ENCODE measurements around the gene PATZ1. TPM values are rescaled to one million over a fixed set of nuclear protein-coding genes. Genes with fewer than 3 reads are reported as not detected.

PATZ1 gene
- total and polyA plus RNA-seq, 3 donors from 2014 or later = 23.2 to 48.7 (median 38.1) TPM

DNA sequence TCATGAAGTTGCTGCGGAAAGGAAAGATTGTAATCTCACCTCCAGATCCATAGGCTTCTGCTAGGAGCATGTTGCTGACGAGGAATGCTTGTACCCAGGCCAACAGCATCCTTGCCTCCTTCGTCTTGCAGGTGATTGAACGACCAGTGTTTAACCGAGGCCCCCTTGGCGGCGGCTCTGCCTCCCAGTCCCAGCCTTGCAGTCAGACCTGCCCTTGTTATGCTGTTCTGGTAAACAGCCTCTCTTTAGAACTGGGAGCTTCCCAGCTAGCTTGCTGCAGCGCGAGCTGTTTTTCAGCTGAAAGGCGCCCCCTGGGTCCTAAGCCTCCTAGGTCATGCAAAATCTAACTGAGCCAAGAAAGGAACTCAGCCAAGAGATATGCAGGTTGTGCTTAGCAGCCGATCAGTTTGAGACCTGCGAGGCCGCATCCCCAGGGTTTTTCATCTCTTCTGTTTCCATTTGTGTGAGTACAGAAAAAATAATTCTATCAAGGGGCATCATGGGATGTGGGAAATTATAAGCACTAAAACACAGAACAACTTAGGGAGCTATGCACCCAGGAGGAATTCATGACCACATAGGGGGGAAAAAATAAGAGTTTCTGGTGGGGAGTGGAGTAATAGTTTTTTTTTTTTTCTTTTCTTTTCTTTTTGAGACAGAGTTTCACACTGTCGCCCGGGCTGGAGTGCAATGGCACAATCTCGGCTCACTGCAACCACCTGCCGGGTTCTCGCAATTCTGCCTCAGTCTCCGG, 53.7 kb downstream of the PATZ1 start, which contains the start of gene PIK3IP1:
Gene PIK3IP1, minus strand, starts transcription at position 253 of the 754 bp plus-strand sequence. Its CDS starts 144 bp downstream, at position 109.
- WGBS, 2 donors = 9 to 11% methylated on average over 19 of the region's 19 CpGs
- Histone ChIP-seq H3K4me3 (peak within 1 kb of the TSS; percentile 85 to 94), H3K9me3 (no peaks in the 10 kb centered on the region), H3K27me3 (no peaks in the 10 kb centered on the region), H3K4me1 (peaks cover 49% of the 10 kb centered on the region), H3K36me3 (ENCODE audit: low read depth, missing control alignments) (no peaks in the 10 kb centered on the region), H3K27ac (peak within 1 kb of the TSS; percentile 98 to 99)
- TF ChIP-seq, protein P1, sequence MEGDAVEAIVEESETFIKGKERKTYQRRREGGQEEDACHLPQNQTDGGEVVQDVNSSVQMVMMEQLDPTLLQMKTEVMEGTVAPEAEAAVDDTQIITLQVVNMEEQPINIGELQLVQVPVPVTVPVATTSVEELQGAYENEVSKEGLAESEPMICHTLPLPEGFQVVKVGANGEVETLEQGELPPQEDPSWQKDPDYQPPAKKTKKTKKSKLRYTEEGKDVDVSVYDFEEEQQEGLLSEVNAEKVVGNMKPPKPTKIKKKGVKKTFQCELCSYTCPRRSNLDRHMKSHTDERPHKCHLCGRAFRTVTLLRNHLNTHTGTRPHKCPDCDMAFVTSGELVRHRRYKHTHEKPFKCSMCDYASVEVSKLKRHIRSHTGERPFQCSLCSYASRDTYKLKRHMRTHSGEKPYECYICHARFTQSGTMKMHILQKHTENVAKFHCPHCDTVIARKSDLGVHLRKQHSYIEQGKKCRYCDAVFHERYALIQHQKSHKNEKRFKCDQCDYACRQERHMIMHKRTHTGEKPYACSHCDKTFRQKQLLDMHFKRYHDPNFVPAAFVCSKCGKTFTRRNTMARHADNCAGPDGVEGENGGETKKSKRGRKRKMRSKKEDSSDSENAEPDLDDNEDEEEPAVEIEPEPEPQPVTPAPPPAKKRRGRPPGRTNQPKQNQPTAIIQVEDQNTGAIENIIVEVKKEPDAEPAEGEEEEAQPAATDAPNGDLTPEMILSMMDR (IDR thresholded peaks at IDR 0.05) = peak; percentile 34 to 75 (median 57)
- peak; percentile 86 for TF ChIP-seq POLR2A (IDR thresholded peaks at IDR 0.05)
- peak; percentile 97 for DNase-seq
- intact Hi-C loops (cut with DNase I; ENCODE audit: low total_unique reads) = no loop called here

- no peaks in the 10 kb centered on the region for H3K9me3 ChIP-seq
- DNase-seq = no peak
- peak overlapping the region; percentile 85 to 94 for H3K4me3 ChIP-seq
- H3K27me3 ChIP-seq = no peaks in the 10 kb centered on the region
- TF ChIP-seq, protein P1 (IDR thresholded peaks at IDR 0.05) = no peak
- no peak for TF ChIP-seq POLR2A (IDR thresholded peaks at IDR 0.05)
- peak overlapping the region; percentile 98 to 99 for H3K27ac ChIP-seq
- H3K36me3 ChIP-seq (ENCODE audit: low read depth, missing control alignments) = no peaks in the 10 kb centered on the region
- peaks cover 44% of the 10 kb centered on the region for H3K4me1 ChIP-seq
- WGBS, 2 donors = 0 to 1% methylated on average over 20 of the region's 20 CpGs
- intact Hi-C loops (cut with DNase I; ENCODE audit: low total_unique reads) = no loop called here
These were observed 54.5 kb downstream of the PATZ1 start for GRCh38 chr22:31291481-31292235.

- 0 to 1% methylated on average over 37 to 75 of the region's 95 CpGs for WGBS, 2 donors
- intact Hi-C loops (cut with DNase I; ENCODE audit: low total_unique reads) = no loop called here
These were observed 55.4 kb downstream of the PATZ1 start for GRCh38 chr22:31290494-31291471.

DNA sequence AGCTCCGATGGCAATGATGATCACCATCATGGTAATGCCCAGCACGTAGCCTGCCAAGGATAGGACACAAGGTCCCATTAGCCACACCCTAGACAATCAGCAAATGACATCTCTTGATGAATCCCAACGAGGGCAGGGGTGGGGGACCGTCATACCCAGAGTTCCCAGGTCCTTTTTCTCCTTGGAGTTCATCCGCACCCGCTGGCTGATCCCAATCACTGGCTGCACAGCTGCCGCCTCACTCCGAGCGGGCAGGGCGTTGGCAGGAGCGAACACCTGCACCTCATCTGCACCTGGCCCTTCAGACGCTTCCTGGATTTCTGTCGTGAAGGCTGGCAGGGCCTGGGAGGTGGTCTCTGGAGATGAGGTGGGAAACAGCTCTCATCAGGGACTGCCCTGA, 56.8 kb downstream of the PATZ1 start:
- no peak for DNase-seq
- Histone ChIP-seq H3K27me3 (no peaks in the 10 kb centered on the region), H3K4me1 (peaks cover 37% of the 10 kb centered on the region), H3K4me3 (peak overlapping the region in 1 of 2 donors; percentile 94), H3K9me3 (no peaks in the 10 kb centered on the region), H3K36me3 (ENCODE audit: low read depth, missing control alignments) (no peaks in the 10 kb centered on the region), H3K27ac (peak overlapping the region; percentile 98 to 99)
- intact Hi-C loops (cut with DNase I; ENCODE audit: low total_unique reads) = no loop called here
- 46 to 66% methylated on average over 6 to 13 of the region's 13 CpGs for WGBS, 2 donors
- TF ChIP-seq, protein P1 (IDR thresholded peaks at IDR 0.05) = no peak
- TF ChIP-seq POLR2A (IDR thresholded peaks at IDR 0.05) = no peak

More at GRCh38 chr22:31290494-31291471, 55.4 kb downstream of the PATZ1 start:
- peak; percentile 90 for TF ChIP-seq POLR2A (IDR thresholded peaks at IDR 0.05)
- TF ChIP-seq, protein P1 (IDR thresholded peaks at IDR 0.05) = peak in 1 of 3 experiments; percentile 17
- no peaks in the 10 kb centered on the region for H3K36me3 ChIP-seq (ENCODE audit: low read depth, missing control alignments)
- DNase-seq = peak; percentile 98
- H3K4me3 ChIP-seq = peak overlapping the region; percentile 85 to 94
- H3K9me3 ChIP-seq = no peaks in the 10 kb centered on the region
- H3K27ac ChIP-seq = peak overlapping the region; percentile 98 to 99
- no peaks in the 10 kb centered on the region for H3K27me3 ChIP-seq
- H3K4me1 ChIP-seq = peaks cover 36% of the 10 kb centered on the region

Data from testis (tissue), 3 donors.